GM18907 (cell line): ENCODE data around the gene APOA1.

ENCODE experiments used
- ATAC-seq: cut with Tn5 transposase; IDR thresholded peaks from one replicate; pipeline ENCODE4 v1.9.1; 2021; ENCODE audit warnings: mild to moderate bottlenecking, moderate library complexity; ENCODE audit not compliant: unreplicated experiment

The APOA1 gene

DNA sequence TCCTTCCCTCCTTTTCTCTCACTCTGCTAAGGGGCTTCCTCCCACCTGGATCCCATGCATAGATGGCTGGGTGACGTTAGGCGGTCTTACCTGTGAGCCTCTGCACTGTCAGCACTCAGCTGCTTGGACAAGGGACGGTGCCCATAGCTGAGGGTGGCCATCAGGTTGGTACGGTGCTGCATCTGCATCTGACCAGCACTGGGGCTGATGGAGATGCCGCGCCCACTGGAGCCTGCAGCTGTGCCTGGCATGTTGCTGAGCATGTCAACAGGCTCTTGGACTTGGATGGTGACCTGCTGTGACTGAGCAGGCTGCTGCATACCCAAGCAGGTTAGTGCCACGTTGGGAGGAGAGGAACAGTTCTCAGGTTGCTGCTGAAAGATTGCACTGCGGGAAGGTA, 21.8 kb upstream of the APOA1 start:
- ATAC-seq, result no peak

DNA sequence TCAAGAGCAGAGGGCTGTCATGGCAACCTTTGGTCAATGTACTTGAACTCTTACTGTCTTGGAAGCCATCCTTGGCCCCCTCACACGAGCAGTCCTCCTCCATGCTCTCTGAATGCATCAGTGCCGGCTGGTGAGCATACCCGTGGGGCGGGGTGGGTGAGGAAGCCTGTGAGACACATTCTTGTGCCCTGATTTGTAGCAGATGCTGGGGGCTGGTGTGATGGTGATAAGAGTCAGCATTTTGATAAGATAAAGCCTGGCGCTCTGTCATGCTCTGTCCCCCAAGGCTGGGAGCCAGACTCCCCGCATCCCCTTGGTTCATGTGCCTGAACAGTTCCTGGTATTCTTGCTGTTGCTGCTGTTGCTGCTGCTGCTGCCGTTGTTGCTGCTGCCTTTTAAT, 20.5 kb upstream of the APOA1 start:
- ATAC-seq, result no peak

DNA sequence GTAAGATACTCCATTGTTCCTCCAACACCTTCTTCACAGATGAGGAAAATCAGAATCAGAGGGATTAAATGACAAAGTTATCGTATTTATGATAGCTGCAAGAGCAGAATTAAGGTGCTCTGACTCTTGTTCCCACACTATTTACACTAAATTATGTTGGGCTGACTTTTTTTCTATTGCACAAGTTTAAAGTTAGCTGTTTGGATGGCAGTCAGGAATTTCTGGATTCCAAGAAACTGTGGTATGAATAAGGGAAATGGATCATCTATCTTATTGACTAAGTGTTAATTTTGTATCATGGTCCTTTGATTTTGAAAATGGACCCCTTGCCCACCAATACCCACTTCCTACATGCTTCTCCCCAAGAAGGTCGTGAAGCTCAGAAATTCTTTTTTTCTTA, 19.9 kb upstream of the APOA1 start:
- ATAC-seq, result no peak

DNA sequence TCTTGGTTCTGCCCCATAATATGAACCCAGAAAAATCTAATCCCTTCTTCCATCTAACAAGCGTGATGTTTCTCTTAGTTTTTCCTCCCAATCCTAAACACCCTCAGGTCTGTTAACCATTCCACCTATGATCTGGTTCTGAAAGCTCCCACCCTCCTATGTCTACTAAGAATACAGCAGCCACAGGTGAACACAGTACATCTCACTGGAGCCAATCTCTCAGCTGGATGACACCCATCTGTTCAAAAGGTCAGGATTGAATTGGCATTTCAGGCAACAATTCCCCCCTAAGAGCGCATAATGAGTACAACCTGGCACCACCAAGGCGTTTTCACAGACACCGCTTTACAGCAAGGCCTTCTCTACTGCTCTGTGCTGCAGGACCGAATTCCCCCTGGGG, 19.0 kb upstream of the APOA1 start:
- no peak for ATAC-seq

DNA sequence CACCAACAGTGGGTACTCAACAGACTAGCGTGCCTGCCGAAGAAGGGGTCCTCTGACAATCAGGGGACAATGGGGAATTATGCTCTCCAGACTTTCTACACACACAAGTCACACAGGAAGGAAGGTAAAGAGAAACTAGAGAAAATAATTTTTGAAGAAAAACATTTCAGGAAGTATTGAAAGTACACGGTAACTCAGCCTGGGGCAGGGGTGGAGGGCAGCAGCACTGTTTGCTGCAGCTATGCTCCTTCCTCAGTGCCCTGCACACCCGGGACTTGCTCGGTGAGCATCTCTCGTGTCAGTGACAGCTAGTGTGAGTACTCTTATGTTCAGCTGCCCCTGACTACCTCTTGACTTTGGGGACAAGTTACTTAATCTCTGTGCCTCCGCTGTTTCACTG, 18.0 kb upstream of the APOA1 start:
- no peak for ATAC-seq

DNA sequence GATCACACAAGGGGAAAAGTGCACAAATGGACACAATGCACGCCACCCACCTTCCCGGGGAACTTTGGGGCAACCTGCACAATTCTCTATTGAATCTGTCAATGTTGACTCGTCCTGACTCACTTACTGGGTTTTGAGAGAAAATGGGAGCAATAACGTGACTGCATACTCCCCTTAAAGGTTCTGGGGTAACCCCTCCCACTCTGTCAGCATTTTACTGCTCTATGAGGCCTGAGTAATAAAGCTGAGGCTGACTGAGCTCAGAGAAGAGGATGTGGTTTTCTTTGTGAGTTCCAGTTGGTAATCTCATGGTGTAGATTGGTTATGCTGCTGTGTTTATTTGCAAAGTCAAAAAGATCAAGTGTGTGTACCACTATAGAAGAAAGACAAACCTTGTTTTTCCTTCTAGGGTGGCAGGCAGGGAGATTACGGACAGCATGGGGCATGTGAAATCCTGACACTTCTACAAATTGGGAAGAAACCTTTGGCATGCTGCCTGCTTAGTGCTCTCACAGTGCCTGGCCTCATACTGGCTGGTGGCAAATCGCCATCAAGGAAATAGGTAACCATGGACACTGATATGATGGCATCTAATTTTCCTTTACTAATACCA, 16.1 kb upstream of the APOA1 start:
- ATAC-seq, result peak; percentile 94

DNA sequence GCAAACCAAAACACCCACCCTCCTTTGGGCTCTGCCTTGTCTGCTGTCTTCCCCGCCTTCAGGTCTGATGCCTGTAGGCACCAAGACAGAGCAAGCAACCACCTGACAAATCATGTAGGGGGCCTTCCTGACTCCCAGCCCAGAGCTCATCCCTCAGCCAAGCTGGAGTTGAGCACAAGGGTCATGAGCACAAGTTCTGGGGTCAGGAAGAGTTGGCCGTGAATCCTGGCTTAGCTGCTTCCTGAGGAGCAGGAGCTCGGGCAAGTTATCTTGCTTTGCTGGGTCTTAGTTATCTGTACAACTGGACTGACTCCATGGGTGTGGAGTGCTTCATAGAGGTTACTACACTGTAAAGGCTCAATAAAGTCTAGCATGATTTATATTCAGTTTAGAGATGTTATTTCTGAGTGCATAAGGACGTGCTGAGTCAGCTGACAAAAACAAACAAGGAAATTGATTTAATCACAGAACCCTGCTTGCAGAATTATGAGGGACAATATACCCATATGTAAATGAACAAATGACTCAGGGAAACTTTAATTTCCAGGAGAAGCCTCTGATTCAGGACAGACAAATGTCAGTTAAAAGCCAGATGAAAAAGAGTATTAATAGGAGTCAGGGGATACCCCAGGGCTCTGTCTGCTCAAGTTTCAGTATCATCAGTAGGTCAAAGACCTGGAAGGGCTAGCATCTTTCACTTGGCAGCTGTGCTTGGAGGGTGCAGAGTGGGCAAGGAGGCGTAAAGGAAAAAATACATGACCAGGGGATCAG, 15.0 kb upstream of the APOA1 start:
- peak; percentile 45 for ATAC-seq

DNA sequence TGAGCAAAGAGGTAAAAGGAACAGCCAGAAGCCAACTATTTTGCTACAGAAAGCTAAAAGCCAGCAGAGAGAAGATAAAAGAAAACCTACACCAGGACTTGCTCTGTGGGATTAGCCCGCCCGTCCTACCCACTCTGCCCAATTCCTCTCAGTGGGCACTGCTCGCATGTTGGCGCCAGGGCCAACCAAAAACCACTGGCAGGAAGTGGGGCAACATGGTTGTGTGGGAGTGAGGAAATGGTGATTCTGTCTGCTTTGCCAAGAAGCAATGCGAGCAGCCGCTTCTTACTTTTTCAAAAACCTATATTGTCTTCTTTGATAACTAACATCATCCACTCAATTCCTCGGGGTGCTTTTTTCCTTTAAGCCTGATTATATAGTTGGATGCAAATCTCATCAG, 14.2 kb upstream of the APOA1 start:
- no peak for ATAC-seq

DNA sequence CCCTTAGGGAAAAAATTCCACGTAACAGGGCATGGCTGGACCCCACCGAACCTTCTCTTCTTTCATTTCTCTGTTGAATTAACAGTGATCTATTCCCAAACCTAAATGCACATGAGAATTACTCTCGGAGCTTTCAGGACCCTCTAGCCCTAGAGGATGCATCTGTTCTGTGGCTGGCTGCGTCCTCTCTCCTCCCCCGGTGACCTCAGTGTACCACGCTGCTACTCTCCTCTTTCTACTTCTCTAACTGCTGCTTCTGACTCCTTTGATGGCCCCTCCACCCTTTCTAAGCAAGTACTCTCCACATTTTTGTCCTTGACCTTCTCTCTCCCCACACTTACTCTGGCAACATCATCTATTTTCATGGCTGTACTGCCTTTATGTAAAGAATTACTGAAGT, 12.1 kb upstream of the APOA1 start:
- no peak for ATAC-seq

DNA sequence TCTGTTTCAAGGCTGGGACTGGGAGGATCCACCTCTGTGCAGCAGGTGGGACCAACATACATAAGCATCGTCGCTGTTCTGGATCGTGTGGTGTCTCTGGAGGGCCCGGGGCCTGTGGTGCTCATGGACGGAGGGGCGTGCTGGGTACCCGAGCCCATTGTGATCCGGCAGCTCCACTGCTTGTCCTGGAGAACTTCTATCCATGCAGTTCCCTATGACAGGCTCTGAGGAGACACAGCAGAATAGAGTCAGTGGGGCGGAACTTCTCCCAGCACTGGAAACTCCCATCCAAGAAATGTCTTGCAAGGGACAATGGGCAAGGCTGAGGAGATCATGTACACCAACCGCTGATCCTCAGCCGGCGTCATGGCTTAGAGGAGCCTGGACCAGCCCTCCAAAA, 11.6 kb upstream of the APOA1 start:
- no peak for ATAC-seq

DNA sequence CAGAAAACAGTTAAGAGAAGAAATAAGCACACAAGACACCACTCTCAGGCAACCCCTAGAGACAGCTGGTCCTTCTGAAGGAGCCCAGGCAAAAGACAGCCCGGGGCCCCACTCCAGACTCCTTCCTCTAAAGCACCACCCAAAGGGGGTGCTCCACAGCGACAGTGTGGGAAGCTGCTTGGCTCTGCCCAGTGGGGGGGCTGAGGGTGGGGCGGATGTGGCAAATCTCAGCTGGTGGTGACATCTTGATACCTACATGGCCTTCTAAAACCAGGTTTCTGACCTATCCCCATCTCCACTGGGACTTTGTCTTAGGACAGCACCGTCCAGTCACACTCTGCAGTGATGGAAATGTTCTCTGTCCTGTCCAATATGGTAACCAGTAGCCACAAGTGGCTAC, 10.2 kb upstream of the APOA1 start:
- ATAC-seq, result no peak

DNA sequence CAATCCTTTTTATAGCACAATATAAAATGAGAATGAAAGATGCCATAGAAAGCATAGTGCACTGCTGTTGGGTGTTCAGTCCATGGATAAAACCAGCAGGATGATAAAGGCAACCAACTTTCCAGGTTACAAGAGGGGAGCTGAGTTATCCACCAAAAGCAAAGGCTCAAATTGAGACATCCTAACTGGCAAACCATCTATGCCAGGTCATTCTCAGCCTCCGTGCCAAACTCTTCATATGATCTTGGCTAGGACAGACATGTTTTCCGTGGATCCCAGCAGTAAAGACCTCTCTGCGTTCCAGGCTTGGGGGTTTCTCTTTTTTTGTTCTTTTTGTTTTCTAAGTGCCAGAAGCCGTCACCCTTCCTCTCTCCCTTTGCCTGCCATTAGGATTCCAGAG, 7.3 kb upstream of the APOA1 start:
- ATAC-seq, result no peak

DNA sequence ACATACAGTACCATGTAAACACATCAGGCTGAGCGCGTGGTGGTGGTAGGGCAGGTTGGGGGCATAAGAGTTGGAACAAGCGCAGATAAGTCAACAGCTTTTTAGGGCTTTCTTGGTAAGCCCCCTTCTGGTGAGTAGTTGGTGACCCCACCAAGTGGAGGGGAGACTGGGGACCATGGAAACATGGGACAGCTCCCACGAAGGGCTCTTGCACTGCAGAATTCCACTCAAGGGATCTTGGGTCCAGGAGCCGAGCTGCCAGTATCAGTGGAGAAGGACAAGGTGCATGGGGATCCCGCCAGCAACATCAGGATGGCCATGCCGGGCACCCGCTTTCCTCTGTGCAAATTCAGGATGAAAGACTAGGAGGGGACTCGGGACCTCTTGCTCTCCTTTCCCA, 6.2 kb upstream of the APOA1 start:
- ATAC-seq, result no peak

DNA sequence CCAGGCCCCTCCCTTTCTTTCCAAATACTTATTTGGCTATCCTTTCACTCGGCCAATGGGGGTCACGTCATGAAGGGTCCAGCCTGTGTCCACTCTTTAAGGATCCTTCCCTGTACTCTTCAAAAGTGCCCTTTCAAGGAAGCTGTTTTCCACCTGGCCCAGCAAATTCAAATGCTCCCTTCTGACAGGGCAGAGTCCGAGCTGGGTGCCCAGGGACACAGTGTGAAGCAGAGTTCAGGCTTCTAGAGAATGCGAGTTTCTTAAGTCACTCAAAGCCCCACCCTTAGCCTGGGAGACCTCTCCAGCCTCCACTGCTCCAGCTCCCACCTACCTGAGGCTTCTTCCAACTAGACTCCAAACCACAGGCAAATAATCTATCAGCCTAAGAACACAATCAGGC, 5.5 kb upstream of the APOA1 start:
- no peak for ATAC-seq

DNA sequence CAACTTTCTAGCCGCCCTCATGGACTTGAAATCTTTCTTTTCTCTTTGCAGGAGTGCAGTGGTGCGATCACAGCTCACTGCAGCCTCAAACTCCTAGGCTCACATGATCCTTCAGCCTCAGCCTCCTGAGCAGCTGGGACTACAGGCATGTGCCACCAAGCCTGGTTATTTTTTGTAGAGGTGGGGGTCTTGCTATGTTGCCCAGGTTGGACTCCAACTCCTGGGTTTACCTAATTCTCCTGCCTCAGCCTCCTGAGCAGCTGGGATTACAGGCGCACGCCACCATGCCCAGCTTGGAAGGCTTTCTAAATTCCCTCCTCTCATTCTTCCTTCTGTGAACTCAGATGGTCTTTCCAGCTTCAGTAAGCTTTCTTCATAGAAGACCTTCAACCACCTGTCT, 4.7 kb upstream of the APOA1 start:
- ATAC-seq, result no peak

DNA sequence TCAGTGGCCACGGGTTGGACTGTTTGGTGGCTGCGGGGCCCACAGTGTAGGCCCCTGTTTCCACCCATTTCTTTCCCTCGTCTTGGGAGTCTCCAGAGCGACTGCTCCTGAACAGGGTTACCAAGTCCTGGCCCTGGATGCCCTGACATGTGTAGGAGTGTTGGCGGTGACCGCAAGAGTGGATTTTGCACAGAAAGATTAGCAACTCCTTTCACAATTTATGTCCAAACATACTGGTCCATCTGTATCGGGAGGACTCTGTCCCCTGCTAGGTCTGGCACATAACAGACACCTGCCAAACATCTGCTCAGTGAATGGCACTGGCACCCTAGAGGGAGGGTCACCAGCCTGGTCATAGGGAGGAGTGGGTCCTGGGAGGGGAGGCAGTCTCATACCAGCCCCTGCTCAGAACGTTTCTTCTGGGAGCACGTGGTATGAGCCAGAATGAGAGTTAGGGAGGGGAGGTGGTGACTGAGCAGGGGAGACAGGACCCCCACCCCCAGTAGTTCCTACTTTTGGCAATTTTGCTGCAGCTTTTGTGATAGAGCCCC, 3.4 kb upstream of the APOA1 start:
- no peak for ATAC-seq

DNA sequence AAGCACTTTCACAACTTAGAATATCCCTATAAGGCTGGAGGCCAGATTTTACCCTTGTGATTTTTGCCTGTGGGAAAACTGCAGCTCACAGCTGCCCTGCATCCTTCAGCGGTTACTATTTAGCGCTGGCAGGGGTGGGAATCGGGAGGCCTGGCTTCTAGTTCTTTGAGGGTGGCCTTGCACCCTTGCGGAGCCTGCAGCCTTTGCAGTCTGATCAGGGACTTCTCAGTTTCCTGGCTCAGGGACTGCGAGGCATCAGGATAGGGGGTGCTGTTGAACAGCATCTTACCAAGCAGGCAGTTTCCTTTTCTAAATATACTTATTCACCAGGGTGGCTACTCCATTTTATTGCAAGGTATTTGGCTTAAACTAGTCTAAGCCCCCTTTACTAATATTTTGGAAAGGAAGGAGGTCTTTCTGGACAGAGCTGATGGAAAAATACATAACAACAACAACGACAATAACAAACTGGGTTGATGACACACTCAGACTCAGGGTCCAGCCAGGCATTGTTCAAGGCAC, 2.9 kb upstream of the APOA1 start:
- no peak for ATAC-seq

DNA sequence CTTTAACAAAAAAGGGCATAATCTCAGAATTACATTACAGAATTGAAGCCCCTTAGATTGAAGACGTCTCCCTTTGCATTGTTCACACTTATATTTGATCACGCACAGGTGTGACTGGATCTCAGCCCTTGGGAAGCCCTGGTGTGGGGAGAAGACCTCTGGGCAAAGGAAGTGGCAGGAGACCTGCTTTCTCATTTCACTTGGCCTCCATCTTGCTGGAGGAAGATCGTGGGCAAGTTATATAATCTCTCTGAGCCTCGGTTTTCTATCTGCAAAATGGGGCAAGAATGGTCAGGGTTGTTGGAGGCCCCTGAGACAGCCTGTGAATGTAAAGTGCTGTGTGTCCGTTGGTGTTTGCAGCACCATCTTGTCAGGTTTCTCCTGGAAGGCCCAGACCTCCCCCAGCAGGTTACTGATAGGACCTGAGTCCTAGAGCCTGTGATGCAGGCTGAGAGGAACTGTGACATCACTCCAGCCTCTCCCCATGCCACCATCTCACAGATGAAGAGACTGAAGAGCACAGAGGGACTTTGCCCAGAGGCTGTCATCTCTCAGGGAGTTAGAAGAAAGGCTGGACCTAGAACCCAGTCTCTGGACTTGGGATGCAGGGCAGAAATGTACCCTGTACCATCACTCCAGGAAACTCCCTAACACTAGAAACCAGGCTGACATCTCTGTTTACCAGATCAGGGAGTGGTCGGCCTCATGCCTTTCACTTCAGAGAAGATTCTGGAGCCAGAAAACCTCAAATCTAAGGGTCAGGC, 1.1 kb upstream of the APOA1 start:
- ATAC-seq, result no peak

DNA sequence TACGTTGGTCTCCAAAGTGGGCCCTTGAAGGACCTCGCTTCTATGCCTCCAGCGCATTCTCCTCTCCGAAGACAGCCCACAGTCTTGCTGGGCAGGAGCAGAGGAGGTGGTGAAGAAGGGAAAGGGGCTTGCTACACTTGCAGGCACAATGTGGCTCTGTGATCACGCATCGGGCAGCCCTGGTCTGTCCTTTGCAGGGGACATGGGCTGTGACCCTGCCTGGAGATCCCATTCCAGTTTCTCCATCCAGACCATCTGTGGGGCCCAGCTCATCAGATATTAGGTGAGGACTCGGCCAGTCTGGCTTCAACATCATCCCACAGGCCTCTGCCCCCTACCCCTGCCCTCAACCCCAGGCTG, 810 bp downstream of the APOA1 start:
- ATAC-seq, result no peak

DNA sequence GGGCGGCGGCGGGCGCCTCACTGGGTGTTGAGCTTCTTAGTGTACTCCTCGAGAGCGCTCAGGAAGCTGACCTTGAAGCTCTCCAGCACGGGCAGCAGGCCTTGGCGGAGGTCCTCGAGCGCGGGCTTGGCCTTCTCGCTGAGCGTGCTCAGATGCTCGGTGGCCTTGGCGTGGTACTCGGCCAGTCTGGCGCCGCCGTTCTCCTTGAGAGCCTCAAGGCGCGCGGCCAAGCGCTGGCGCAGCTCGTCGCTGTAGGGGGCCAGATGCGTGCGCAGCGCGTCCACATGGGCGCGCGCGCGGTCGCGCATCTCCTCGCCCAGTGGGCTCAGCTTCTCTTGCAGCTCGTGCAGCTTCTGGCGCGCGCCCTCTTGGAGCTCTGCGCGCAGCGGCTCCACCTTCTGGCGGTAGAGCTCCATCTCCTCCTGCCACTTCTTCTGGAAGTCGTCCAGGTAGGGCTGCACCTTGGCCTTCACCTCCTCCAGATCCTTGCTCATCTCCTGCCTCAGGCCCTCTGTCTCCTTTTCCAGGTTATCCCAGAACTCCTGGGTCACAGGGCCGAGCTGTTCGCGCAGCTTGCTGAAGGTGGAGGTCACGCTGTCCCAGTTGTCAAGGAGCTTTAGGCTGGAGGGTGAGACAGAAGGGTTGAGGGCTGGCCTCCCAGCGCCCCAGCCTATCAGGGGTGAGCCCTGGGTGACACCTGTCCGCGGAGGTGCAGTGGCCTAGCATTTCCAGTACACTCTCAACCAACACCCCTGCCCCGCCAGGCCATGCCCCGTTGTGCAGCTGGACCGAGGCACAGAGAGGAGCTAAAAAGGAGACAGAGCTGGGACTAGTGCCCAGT, 1.4 kb downstream of the APOA1 start:
- peak; percentile 83 for ATAC-seq
